Stomach (tissue), 9 donors: ENCODE results near the gene SC5D. TPM values are rescaled to one million over a fixed set of nuclear protein-coding genes. Genes with fewer than 3 reads are reported as not detected.

Source experiments
- DNase-seq, 2 donors: peaks; one replicate each; pipeline versions ENCODE4 v3.0.0 to v3.0.0-alpha.2; 2013 to 2019
- H3K27ac ChIP-seq, 5 donors: fragments of 200-600 bp in 4 of 5; sonication (generic) in 4 of 5; one replicate each; pipeline ENCODE4 v1.5.1; 2013 to 2019; ENCODE audit warnings: mild to moderate bottlenecking in 1 of 5, moderate library complexity in 1 of 5
- H3K27me3 ChIP-seq, 3 donors: fragments of 200-600 bp; sonication (generic); one replicate each; pipeline ENCODE4 v1.5.1; 2017 to 2019; ENCODE audit warnings: mixed run types in 1 of 3
- H3K36me3 ChIP-seq, 4 donors: fragments of 200-600 bp; sonication (generic); 1 replicate in 3 of 4; 2 replicates in 1 of 4; pipeline ENCODE4 v1.5.1; 2016 to 2019
- H3K4me1 ChIP-seq, 4 donors: fragments of 200-600 bp; sonication (generic); one replicate each; pipeline ENCODE4 v1.5.1; 2016 to 2019
- H3K4me3 ChIP-seq, 4 donors: fragments of 200-600 bp; sonication (generic) in 3 of 4; one replicate each; pipeline ENCODE4 v1.5.1; 2016 to 2019; ENCODE audit warnings: mild to moderate bottlenecking in 1 of 4
- H3K9me3 ChIP-seq, 4 donors: fragments of 200-600 bp; sonication (generic); one replicate each; pipeline ENCODE4 v1.5.1; 2016 to 2019
- EP300 ChIP-seq: sonication (generic); formaldehyde crosslinking; IDR thresholded peaks from one replicate; pipeline ENCODE4 v1.6.1; 2017; ENCODE audit warnings: antibody characterized with exemption
- POLR2A ChIP-seq, 4 donors: fragments of 450-650 bp; IDR thresholded peaks; one replicate each; pipeline ENCODE4 v1.6.1; 2016; ENCODE audit warnings: antibody characterized with exemption in 4 of 4, control low read depth in 2 of 4, mild to moderate bottlenecking in 1 of 4, moderate library complexity in 1 of 4
- POLR2AphosphoS5 ChIP-seq, 3 donors: sonication (generic); formaldehyde crosslinking; IDR thresholded peaks; one replicate each; pipeline ENCODE4 v1.6.1; 2016; ENCODE audit warnings: antibody characterized with exemption in 3 of 3
- WGBS, 5 donors: extraction: QIAGEN DNeasy Blood & Tissue Kit in 3 of 5; methylation state at CpG; one replicate each; pipeline versions ENCODE4 v1.1.5 to v1.1.7; 2013 to 2018; 5-methylcytosine and 5-hydroxymethylcytosine counted together
- intact Hi-C: fragments of 100-400 bp; cut with DNase I; formaldehyde crosslinking; loops from one replicate; pipeline ENCODE4 v1.15.1; 2023; ENCODE audit warnings: low total_unique reads
- polyA plus RNA-seq, 3 donors: library from polyadenylated mRNA; stranded (reverse); fragments of 200-250 nt; gene quantifications; one replicate each; pipeline ENCODE4 v1.2.3, GENCODE V29; 2013
- total RNA-seq, 5 donors: library from RNA; depleted of rRNA; stranded (reverse); fragments of >200 nt; gene quantifications; one replicate each; pipeline versions ENCODE4 v1.1.0 to v1.2.3, GENCODE V29; 2014 to 2016
- TF ChIP-seq, protein P1 (sequence below), 7 experiments: fragments of 450-650 bp in 4 of 7; fragments of 200-600 bp in 3 of 7; sonication (generic) in 3 of 7; IDR thresholded peaks; one replicate each; pipeline ENCODE4 v1.5.1; 2016 to 2019; ENCODE audit warnings: antibody characterized with exemption in 7 of 7, control low read depth in 2 of 7, mild to moderate bottlenecking in 1 of 7
- donor health status: healthy with polysubstance abuse.
- donor health status: Bipolar disorder and iron deficiency.
- donor health status: healthy.

SC5D gene
- total and polyA plus RNA-seq, 8 donors = 8.2 to 129 (median 16.6) TPM

DNA sequence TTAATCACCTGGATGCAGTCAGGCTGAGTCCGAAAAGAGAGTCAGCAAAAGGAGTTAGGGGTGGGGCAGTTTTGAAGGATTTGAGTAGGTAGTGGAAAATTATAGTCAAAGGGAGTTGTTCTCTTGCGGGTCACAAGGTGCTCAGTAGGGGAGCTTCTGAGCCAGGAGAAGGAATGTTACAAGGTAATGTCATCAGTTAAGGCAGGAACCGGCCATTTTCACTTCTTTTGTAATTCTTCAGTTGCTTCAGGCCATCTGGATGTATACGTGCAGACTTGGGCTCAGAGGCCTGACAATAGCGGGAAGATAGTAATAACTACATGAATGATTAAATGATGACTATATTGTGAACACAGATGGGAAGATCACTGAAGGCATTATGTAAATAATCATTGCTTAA is 6.2 kb downstream of the SC5D start:
- TF ChIP-seq EP300 (no peak), POLR2A (IDR thresholded peaks at IDR 0.05) (no peak), POLR2AphosphoS5 (IDR thresholded peaks at IDR 0.05) (no peak)
- TF ChIP-seq, protein P1, sequence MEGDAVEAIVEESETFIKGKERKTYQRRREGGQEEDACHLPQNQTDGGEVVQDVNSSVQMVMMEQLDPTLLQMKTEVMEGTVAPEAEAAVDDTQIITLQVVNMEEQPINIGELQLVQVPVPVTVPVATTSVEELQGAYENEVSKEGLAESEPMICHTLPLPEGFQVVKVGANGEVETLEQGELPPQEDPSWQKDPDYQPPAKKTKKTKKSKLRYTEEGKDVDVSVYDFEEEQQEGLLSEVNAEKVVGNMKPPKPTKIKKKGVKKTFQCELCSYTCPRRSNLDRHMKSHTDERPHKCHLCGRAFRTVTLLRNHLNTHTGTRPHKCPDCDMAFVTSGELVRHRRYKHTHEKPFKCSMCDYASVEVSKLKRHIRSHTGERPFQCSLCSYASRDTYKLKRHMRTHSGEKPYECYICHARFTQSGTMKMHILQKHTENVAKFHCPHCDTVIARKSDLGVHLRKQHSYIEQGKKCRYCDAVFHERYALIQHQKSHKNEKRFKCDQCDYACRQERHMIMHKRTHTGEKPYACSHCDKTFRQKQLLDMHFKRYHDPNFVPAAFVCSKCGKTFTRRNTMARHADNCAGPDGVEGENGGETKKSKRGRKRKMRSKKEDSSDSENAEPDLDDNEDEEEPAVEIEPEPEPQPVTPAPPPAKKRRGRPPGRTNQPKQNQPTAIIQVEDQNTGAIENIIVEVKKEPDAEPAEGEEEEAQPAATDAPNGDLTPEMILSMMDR (IDR thresholded peaks at IDR 0.05) = no peak
- Histone ChIP-seq H3K27me3 (no peaks in the 10 kb centered on the region), H3K4me3 (no peak overlapping the region), H3K9me3 (no peaks in the 10 kb centered on the region), H3K36me3 (peaks cover 0 to 6% (median 2%) of the 10 kb centered on the region in 4 donors), H3K4me1 (peaks cover 3 to 38% (median 26%) of the 10 kb centered on the region in 4 donors), H3K27ac (no peak overlapping the region)
- DNase-seq = no peak
- WGBS, 5 donors = 90 to 97% (median 92%) methylated on average over 5 of the region's 5 CpGs
- intact Hi-C loops = no loop called here

DNA sequence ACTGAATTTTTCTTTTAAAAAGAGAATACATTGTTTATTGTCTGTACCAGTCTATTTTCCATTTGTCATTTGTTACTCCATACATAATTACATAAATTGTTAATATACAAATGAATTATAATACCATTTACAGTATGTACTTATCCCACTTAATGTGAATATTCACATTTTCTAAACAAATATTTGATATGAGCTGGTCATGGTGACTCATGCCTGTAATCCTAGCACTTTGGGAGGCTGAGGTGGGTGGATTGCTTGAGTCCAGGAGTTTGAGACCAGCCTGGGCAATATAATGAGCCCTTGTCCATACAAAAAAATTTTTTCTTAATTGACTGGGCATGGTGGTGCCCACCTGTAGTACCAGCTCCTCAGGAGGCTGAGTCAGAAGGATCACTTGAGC is 6.8 kb downstream of the SC5D start:
- H3K36me3 ChIP-seq = peaks cover 0 to 12% (median 8%) of the 10 kb centered on the region in 4 donors
- no peak overlapping the region for H3K4me3 ChIP-seq
- no peaks in the 10 kb centered on the region for H3K9me3 ChIP-seq
- intact Hi-C loops = no loop called here
- TF ChIP-seq POLR2A (IDR thresholded peaks at IDR 0.05) = no peak
- no peak for TF ChIP-seq EP300
- no peak for TF ChIP-seq POLR2AphosphoS5 (IDR thresholded peaks at IDR 0.05)
- TF ChIP-seq, protein P1 (IDR thresholded peaks at IDR 0.05) = no peak
- no peak overlapping the region for H3K27ac ChIP-seq
- H3K4me1 ChIP-seq = peaks cover 0 to 32% (median 21%) of the 10 kb centered on the region in 4 donors
- DNase-seq = no peak
- H3K27me3 ChIP-seq = no peaks in the 10 kb centered on the region

DNA sequence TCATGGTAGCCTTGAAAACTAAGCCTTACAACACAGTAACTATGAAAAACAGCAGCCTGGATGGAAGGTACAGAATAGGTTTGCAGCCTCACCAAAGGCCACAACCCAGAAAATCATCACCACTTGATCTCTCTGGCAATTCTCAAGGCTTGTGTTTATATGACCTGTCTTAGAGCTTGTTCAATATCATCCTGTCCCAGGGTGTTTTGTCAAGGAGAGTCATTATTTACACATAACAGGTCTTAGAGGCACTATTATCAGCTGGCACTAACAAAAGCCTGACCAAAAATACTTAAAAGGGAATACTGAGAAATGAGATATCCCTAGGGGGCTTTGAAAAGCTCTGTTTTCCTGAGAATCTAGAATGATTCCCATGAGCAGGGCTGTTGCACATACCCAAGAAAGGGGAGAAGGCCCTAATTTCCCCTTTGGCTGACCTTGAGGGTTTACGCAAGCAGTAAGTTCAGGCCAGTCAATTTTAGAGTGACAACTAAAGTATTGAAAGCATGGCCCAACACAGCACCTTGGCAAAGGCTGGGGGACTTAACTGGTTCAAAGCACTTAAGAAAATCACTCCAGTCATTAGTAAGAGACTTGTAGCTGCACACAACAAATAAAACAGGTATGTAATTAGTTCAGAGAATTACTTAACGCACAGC is 7.9 kb downstream of the SC5D start:
- Histone ChIP-seq H3K4me3 (no peak overlapping the region), H3K9me3 (no peaks in the 10 kb centered on the region), H3K27me3 (no peaks in the 10 kb centered on the region), H3K27ac (peak overlapping the region in 1 of 5 donors; percentile 1), H3K36me3 (peaks cover 3 to 22% (median 18%) of the 10 kb centered on the region in 4 donors), H3K4me1 (peaks cover 0 to 21% (median 17%) of the 10 kb centered on the region in 4 donors)
- intact Hi-C loops = no loop called here
- DNase-seq = no peak
- 87 to 98% (median 92%) methylated on average over 2 of the region's 2 CpGs for whole genome bisulfite sequencing, 5 donors
- TF ChIP-seq, protein P1 (IDR thresholded peaks at IDR 0.05) = no peak
- TF ChIP-seq POLR2AphosphoS5 (IDR thresholded peaks at IDR 0.05) = no peak

DNA sequence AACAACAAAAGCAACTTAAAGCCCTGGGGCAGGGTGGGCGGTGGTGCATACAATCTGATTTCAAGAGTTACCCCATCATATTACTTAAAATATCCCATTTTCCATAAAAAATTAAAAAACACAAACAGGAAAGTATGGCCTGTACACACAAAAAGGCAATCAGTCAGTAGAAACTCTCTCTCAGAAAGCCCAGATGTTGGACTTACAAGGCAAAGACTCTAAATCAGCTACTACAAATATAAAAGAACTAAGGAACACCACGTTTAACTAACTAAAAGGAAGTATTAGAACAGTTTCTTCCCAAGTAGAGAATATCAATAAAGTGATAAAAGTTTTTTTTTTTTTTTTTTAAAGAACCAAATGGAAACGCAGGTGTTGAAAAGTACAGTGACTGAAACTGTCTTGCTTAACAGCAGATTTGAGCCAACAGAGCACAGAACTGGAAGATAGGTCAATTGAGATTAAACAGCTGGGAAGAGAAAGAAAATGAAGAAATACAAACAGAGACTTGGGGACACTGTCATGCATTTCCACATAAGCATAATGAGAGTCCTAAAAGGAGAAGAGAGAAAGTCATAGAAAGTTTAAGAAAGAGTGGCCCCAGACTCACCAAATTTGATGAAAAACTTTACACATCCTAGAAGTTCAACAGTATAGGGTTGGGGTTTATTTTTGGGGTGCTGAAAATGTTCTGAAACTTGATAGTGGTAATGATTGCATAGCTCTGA is 8.6 kb downstream of the SC5D start:
- intact Hi-C loops = no loop called here
- peaks cover 0 to 20% (median 16%) of the 10 kb centered on the region in 4 donors for H3K4me1 ChIP-seq
- no peak for TF ChIP-seq POLR2AphosphoS5 (IDR thresholded peaks at IDR 0.05)
- no peak for TF ChIP-seq EP300
- TF ChIP-seq, protein P1 (IDR thresholded peaks at IDR 0.05) = no peak
- no peak for TF ChIP-seq POLR2A (IDR thresholded peaks at IDR 0.05)
- 52 to 74% (median 66%) methylated on average over 3 of the region's 3 CpGs for WGBS, 5 donors
- H3K9me3 ChIP-seq = no peaks in the 10 kb centered on the region
- H3K4me3 ChIP-seq = no peak overlapping the region
- H3K27me3 ChIP-seq = no peaks in the 10 kb centered on the region
- H3K36me3 ChIP-seq = peaks cover 6 to 29% (median 25%) of the 10 kb centered on the region in 4 donors
- no peak for DNase-seq
- no peak overlapping the region for H3K27ac ChIP-seq
